Heart left ventricle (tissue), 13 donors: ENCODE measurements around the gene PSMB2.

ENCODE experiments used
- CTCF ChIP-seq, 12 donors: fragments of 200-600 bp; sonication (generic) in 4 of 12; IDR thresholded peaks; one replicate each; pipeline versions ENCODE4 v1.5.0 to v1.8.0; 2018 to 2022; ENCODE audit warnings: antibody characterized with exemption in 12 of 12, mild to moderate bottlenecking in 5 of 12
- POLR2A ChIP-seq, 2 donors: fragments of 450-650 bp; IDR thresholded peaks; one replicate each; pipeline ENCODE4 v1.6.1; 2017; ENCODE audit warnings: antibody characterized with exemption in 2 of 2, mild to moderate bottlenecking in 2 of 2, moderate library complexity in 2 of 2
- donor health status: ischemic (EF 13 %, LVEDD 7.1; RV severe dilation, severe dysfunction).
- donor health status: DM: no; HTN: yes; CAD: no.
- donor health status: DM: no; HTN: no; CAD: no.
- donor health status: ischemic (EF 25% LVEDD 6.9; RV normal size, moderate dysfunction).
- donor health status: ischemic (EF 25% LVEDD 5.7; RV mildly dilated, moderate dysfunction).
- donor health status: ischemic (EF 35%, LVEDD 5.7; RV mildly dilated, moderate dysfunction).
- donor health status: nonischemic (EF 11% LVEDD 7.7; RV severe dilation, severe dysfunction).
- donor health status: DM: yes; HTN: yes; CAD: no.
- donor health status: PGD.
- donor health status: ischemic (EF 29% LVEDD 5.4; RV normal size, mild dysfunction).
- donor health status: nonischemic (EF 23%, LVEDD 6.1; RV moderate dilation, normal function).

- TF ChIP-seq POLR2A (IDR thresholded peaks at IDR 0.05) (no peak), CTCF (IDR thresholded peaks at IDR 0.05) (no peak)
These were observed 78.2 kb downstream of the PSMB2 start for GRCh38 chr1:35563166-35563565.
